LNCAP (cell line): Measurements from ENCODE around the gene RBM39.

Experiments used
- CTCF ChIP-seq: fragments of 450-650 bp; IDR thresholded peaks from 2 replicates; pipeline ENCODE4 v1.5.1; 2017; ENCODE audit warnings: mild to moderate bottlenecking

The RBM39 gene

GRCh38 chr20:35714127-35714526, 27.9 kb downstream of the RBM39 start:
- no peak for TF ChIP-seq CTCF

- no peak for TF ChIP-seq CTCF
Measured at GRCh38 chr20:35711588-35712209, 30.4 kb downstream of the RBM39 start.

GRCh38 chr20:35710884-35711587, 31.0 kb downstream of the RBM39 start:
- TF ChIP-seq CTCF = no peak

- TF ChIP-seq CTCF = no peak
Measured at GRCh38 chr20:35710039-35710438, 32.0 kb downstream of the RBM39 start.

- TF ChIP-seq CTCF = no peak
Measured at GRCh38 chr20:35709259-35709658, 32.8 kb downstream of the RBM39 start.

GRCh38 chr20:35708502-35708901, 33.6 kb downstream of the RBM39 start:
- no peak for TF ChIP-seq CTCF

- no peak for TF ChIP-seq CTCF
Measured at GRCh38 chr20:35704514-35705261, 37.4 kb downstream of the RBM39 start.
